ENCODE measurements around the gene FBXO47. TPM values are rescaled to one million over a fixed set of nuclear protein-coding genes. Genes with fewer than 3 reads are reported as not detected.
A peak's percentile ranks its signal among the peaks of the same experiment; 100 is the strongest.

Gene FBXO47
- total and polyA plus RNA-seq, 2 of the 13 experiments (the other 11 are each of a cell fraction or from before 2014, with no cell fraction given) = not detected

DNA sequence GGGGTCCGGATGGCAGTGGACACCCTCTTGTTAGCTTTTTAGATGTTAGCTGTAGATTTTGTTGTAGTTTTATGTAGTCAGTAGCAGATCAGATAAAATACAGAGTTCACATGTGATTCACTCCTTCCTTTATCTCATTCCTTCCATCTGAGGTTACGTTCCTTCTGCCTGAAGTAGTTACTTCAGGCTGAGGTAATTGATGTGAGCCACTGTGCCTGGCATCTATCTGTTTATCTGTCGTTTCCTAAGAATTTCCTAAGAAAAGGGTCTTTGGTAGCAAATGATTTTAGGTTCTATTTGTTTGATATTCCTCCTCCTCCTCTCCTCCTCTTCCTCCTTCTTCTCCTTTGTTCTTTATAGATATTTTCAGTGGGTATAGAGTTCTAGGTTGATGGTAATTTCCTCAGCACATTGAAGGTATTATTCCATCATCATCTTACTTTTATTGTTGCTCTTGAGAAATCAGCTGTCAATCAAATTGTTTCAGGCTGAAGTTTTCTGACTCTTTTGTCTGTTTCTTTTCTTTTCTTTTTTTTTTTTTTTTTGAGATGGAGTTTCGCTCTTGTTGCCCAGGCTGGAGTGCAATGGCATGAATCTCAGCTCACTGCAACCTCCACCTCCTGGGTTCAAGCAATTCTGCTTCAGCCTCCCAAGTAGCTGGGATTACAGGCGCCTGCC, 29.6 kb upstream of the FBXO47 start:
- WGBS (ENCODE audit: low lambda C conversion rate) = 21% methylated on average over 5 of the region's 5 CpGs
- Histone ChIP-seq H3K27me3 (ENCODE audit: control insufficient read depth in 1 of 2, insufficient read depth in 2 of 2, low read length in 2 of 2) (peaks cover 0 to 11% of the 10 kb centered on the region in 2 experiments; a peak in 1 of 5 replicates), H3K79me2 (ENCODE audit: insufficient read depth, low read length) (no peaks in the 10 kb centered on the region), H3K4me3 (replicated peaks in 1 of 3; ENCODE audit: insufficient read depth in 1 of 3, low read depth in 2 of 3, low read length in 3 of 3) (no peak overlapping the region), H3K9ac (ENCODE audit: insufficient read depth, low read depth, low read length) (no peak overlapping the region), H3K27ac (ENCODE audit: extremely low read length, insufficient read depth, low read length) (no peak overlapping the region), H3K9me3 (ENCODE audit: low read length) (peaks cover 16% of the 10 kb centered on the region), H3K4me2 (ENCODE audit: low read depth, low read length) (no peak overlapping the region), H3K4me1 (ENCODE audit: insufficient read depth, low read length) (no peaks in the 10 kb centered on the region), H2AFZ (ENCODE audit: low read length) (no peak overlapping the region), H3K36me3 (replicated peaks in 1 of 2; ENCODE audit: control insufficient read depth in 1 of 2, insufficient read depth in 2 of 2, low read length in 2 of 2) (no peaks in the 10 kb centered on the region), H4K20me1 (ENCODE audit: insufficient read depth, low read length) (no peaks in the 10 kb centered on the region)
- intact Hi-C loops (cut with micrococcal nuclease; ENCODE audit: unreplicated experiment) (no loop called here), in situ Hi-C loops (cut with HindIII; ENCODE audit: extremely low pct_ligation_motif_present, low pct_unique_long_range_greater_than_20kb) (no loop called here)
- no TSS peak for BruUV-seq (replicated peaks)
- ATAC-seq (no peak), DNase-seq (ENCODE audit: low spot score) (no peak), FAIRE-seq (no peak)
- TF ChIP-seq ZNF317 (CRISPR knock-in tag; IDR thresholded peaks at IDR 0.05) = peak; percentile 99
- TF ChIP-seq PRDM15 (CRISPR knock-in tag; IDR thresholded peaks at IDR 0.05) = no peak
- ChIA-PET POLR2A (no interaction called here), CTCF (ENCODE audit: low intra/inter-chr PET ratio, low total read pairs) (no interaction called here)

GRCh38 chr17:38994026-38994425, 26.8 kb upstream of the FBXO47 start:
- Histone ChIP-seq H3K4me3 (replicated peaks in 1 of 3; ENCODE audit: insufficient read depth in 1 of 3, low read depth in 2 of 3, low read length in 3 of 3) (no peak overlapping the region), H3K4me1 (ENCODE audit: insufficient read depth, low read length) (no peaks in the 10 kb centered on the region), H3K9me3 (ENCODE audit: low read length) (peaks cover 16% of the 10 kb centered on the region), H3K9ac (ENCODE audit: insufficient read depth, low read depth, low read length) (no peak overlapping the region), H4K20me1 (ENCODE audit: insufficient read depth, low read length) (no peaks in the 10 kb centered on the region), H2AFZ (ENCODE audit: low read length) (no peak overlapping the region), H3K4me2 (ENCODE audit: low read depth, low read length) (no peak overlapping the region), H3K27ac (ENCODE audit: extremely low read length, insufficient read depth, low read length) (no peak overlapping the region), H3K79me2 (ENCODE audit: insufficient read depth, low read length) (no peaks in the 10 kb centered on the region), H3K36me3 (replicated peaks in 1 of 2; ENCODE audit: control insufficient read depth in 1 of 2, insufficient read depth in 2 of 2, low read length in 2 of 2) (no peaks in the 10 kb centered on the region), H3K27me3 (ENCODE audit: control insufficient read depth in 1 of 2, insufficient read depth in 2 of 2, low read length in 2 of 2) (no peaks in the 10 kb centered on the region; a peak in 1 of 5 replicates)
- intact Hi-C loops (cut with micrococcal nuclease; ENCODE audit: unreplicated experiment) = no loop called here
- no TSS peak for BruUV-seq (replicated peaks)
- no peak for DNase-seq (ENCODE audit: low spot score)
- ChIA-PET POLR2A (no interaction called here), CTCF (ENCODE audit: low intra/inter-chr PET ratio, low total read pairs) (no interaction called here)
- FAIRE-seq = no peak
- WGBS (ENCODE audit: low lambda C conversion rate) = 0% methylated on average over 2 of the region's 2 CpGs
- no peak for ATAC-seq
- TF ChIP-seq RFXAP (CRISPR knock-in tag; IDR thresholded peaks at IDR 0.05; ENCODE audit: borderline replicate concordance) (no peak), NFYC (CRISPR knock-in tag; IDR thresholded peaks at IDR 0.05) (no peak), ZNF414 (CRISPR knock-in tag; IDR thresholded peaks at IDR 0.05) (no peak), PHF20 (CRISPR knock-in tag; IDR thresholded peaks at IDR 0.05) (no peak)
- TF ChIP-seq, protein P1, sequence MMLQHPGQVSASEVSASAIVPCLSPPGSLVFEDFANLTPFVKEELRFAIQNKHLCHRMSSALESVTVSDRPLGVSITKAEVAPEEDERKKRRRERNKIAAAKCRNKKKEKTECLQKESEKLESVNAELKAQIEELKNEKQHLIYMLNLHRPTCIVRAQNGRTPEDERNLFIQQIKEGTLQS (CRISPR knock-in tag; IDR thresholded peaks at IDR 0.05) = no peak
- in situ Hi-C loops (cut with HindIII; ENCODE audit: extremely low pct_ligation_motif_present, low pct_unique_long_range_greater_than_20kb) = no loop called here

All from HepG2 (cell line).